GM21367 (cell line): ENCODE data around the gene FBXW5.

Source experiments
- ATAC-seq: cut with Tn5 transposase; IDR thresholded peaks from one replicate; pipeline ENCODE4 v1.9.1; 2021; ENCODE audit not compliant: unreplicated experiment

The FBXW5 gene

GRCh38 chr9:136913701-136914438 lies 30.7 kb downstream of the FBXW5 start:
- no peak for ATAC-seq

GRCh38 chr9:136910901-136911245 lies 33.7 kb downstream of the FBXW5 start:
- ATAC-seq, result no peak

GRCh38 chr9:136910197-136910900 lies 34.2 kb downstream of the FBXW5 start:
- ATAC-seq, result no peak

- ATAC-seq, result no peak
These were observed 37.3 kb downstream of the FBXW5 start for GRCh38 chr9:136907011-136907914.

GRCh38 chr9:136906266-136906665 lies 38.3 kb downstream of the FBXW5 start:
- ATAC-seq, result no peak

GRCh38 chr9:136903041-136903554 lies 41.4 kb downstream of the FBXW5 start:
- no peak for ATAC-seq

- ATAC-seq, result peak; percentile 24
These were observed 42.2 kb downstream of the FBXW5 start for GRCh38 chr9:136902259-136902821.

GRCh38 chr9:136901516-136902258 lies 42.9 kb downstream of the FBXW5 start:
- peak; percentile 47 for ATAC-seq

- ATAC-seq, result no peak
These were observed 43.5 kb downstream of the FBXW5 start for GRCh38 chr9:136900988-136901515.

GRCh38 chr9:136900556-136900955 lies 44.0 kb downstream of the FBXW5 start:
- no peak for ATAC-seq

- no peak for ATAC-seq
These were observed 45.3 kb downstream of the FBXW5 start for GRCh38 chr9:136899196-136899595.

- ATAC-seq, result no peak
These were observed 45.9 kb downstream of the FBXW5 start for GRCh38 chr9:136898483-136899100.

GRCh38 chr9:136896027-136896426 lies 48.5 kb downstream of the FBXW5 start:
- no peak for ATAC-seq

GRCh38 chr9:136890661-136891060 lies 53.9 kb downstream of the FBXW5 start:
- no peak for ATAC-seq
